ENCODE data around the gene ZC3H18.
A peak's percentile ranks its signal among the peaks of the same experiment; 100 is the strongest.

- TF ChIP-seq CTCF (IDR thresholded peaks at IDR 0.05; ENCODE audit: poor library complexity) (peak; percentile 65), EZH2 (IDR thresholded peaks at IDR 0.05; ENCODE audit: borderline replicate concordance) (no peak), EZH2phosphoT487 (IDR thresholded peaks at IDR 0.05; ENCODE audit: low read depth, severe bottlenecking, unreplicated experiment) (no peak)
These were observed 8.5 kb upstream of the ZC3H18 start for GRCh38 chr16:88561485-88562359.
